ENCODE results near the gene CXCL12.

Gene CXCL12

GRCh38 chr10:44385026-44385695 lies at the start of gene CXCL12:
CXCL12 (minus strand) TSS chr10:44385097; CDS start chr10:44385005, 92 bp downstream.
- FAIRE-seq: no peak

- FAIRE-seq: no peak
Measured at GRCh38 chr10:44427479-44427878, 42.6 kb upstream of the CXCL12 start.

- FAIRE-seq: no peak
Measured at GRCh38 chr10:44427037-44427436, 42.1 kb upstream of the CXCL12 start.

GRCh38 chr10:44426247-44427034 lies 41.5 kb upstream of the CXCL12 start:
- FAIRE-seq: no peak

GRCh38 chr10:44425466-44425865 lies 40.6 kb upstream of the CXCL12 start:
- FAIRE-seq: no peak

GRCh38 chr10:44424957-44425356 lies 40.1 kb upstream of the CXCL12 start:
- FAIRE-seq: no peak

- FAIRE-seq: no peak
Measured at GRCh38 chr10:44424298-44424697, 39.4 kb upstream of the CXCL12 start.

GRCh38 chr10:44422570-44423101 lies 37.7 kb upstream of the CXCL12 start:
- no peak for FAIRE-seq

GRCh38 chr10:44422153-44422552 lies 37.3 kb upstream of the CXCL12 start:
- no peak for FAIRE-seq

GRCh38 chr10:44419790-44420549 lies 35.1 kb upstream of the CXCL12 start:
- FAIRE-seq: no peak

GRCh38 chr10:44418637-44419036 lies 33.7 kb upstream of the CXCL12 start:
- no peak for FAIRE-seq

- no peak for FAIRE-seq
Measured at GRCh38 chr10:44417761-44418160, 32.9 kb upstream of the CXCL12 start.

- no peak for FAIRE-seq
Measured at GRCh38 chr10:44416936-44417335, 32.0 kb upstream of the CXCL12 start.

GRCh38 chr10:44416021-44416771 lies 31.3 kb upstream of the CXCL12 start:
- no peak for FAIRE-seq

- no peak for FAIRE-seq
Measured at GRCh38 chr10:44415121-44415520, 30.2 kb upstream of the CXCL12 start.

- FAIRE-seq: no peak
Measured at GRCh38 chr10:44413416-44413815, 28.5 kb upstream of the CXCL12 start.

- no peak for FAIRE-seq
Measured at GRCh38 chr10:44411251-44411650, 26.4 kb upstream of the CXCL12 start.

GRCh38 chr10:44404741-44405437 lies 20.0 kb upstream of the CXCL12 start:
- FAIRE-seq: no peak

GRCh38 chr10:44402465-44403195 lies 17.7 kb upstream of the CXCL12 start:
- FAIRE-seq: no peak

GRCh38 chr10:44400541-44400940 lies 15.6 kb upstream of the CXCL12 start:
- FAIRE-seq: no peak

Data from G401.6 (cell line).